Measurements from ENCODE around the gene PLA2G7. TPM values are rescaled to one million over a fixed set of nuclear protein-coding genes. Genes with fewer than 3 reads are reported as not detected.

The PLA2G7 gene
- total RNA-seq, 3 donors from 2014 or later (not counting 1 experiment from before 2014, with no cell fraction given), result 1.1 TPM; not detected in 2

- H3K4me3 ChIP-seq (ENCODE audit: low read length), result no peak overlapping the region
- Mint-ChIP-seq H3K4me1 (no peaks in the 10 kb centered on the region), H3K9me3 (peaks cover 0 to 2% of the 10 kb centered on the region in 2 donors), H3K36me3 (no peaks in the 10 kb centered on the region), H3K27me3 (ENCODE audit: low read depth in 2 of 2) (peaks cover 9 to 21% of the 10 kb centered on the region in 2 donors), H3K4me3 (no peak overlapping the region), H3K27ac (no peak overlapping the region)
- ATAC-seq (no peak), DNase-seq (no peak)
- WGBS (ENCODE audit: insufficient coverage), result 38% methylated on average over 1 of the region's 2 CpGs
- H3K9me3 ChIP-seq (ENCODE audit: control insufficient read depth, insufficient read depth, low read length), result no peaks in the 10 kb centered on the region
- no peak overlapping the region for H3K27ac ChIP-seq (ENCODE audit: low read length)
- intact Hi-C loops (cut with micrococcal nuclease), result no loop called here
- H3K36me3 ChIP-seq (ENCODE audit: control insufficient read depth, insufficient read depth, low read length), result no peaks in the 10 kb centered on the region
- TF ChIP-seq CTCF (IDR thresholded peaks at IDR 0.05), result no peak
- H3K27me3 ChIP-seq (ENCODE audit: control insufficient read depth, insufficient read depth, low read length), result peaks cover 6% of the 10 kb centered on the region
- no peaks in the 10 kb centered on the region for H3K4me1 ChIP-seq (ENCODE audit: control insufficient read depth, insufficient read depth, low read length)
Observed at GRCh38 chr6:46706464-46706863, 28.7 kb downstream of the PLA2G7 start.

GRCh38 chr6:46704562-46704961 lies 30.6 kb downstream of the PLA2G7 start:
- no peaks in the 10 kb centered on the region for H3K36me3 ChIP-seq (ENCODE audit: control insufficient read depth, insufficient read depth, low read length)
- no peak for TF ChIP-seq CTCF (IDR thresholded peaks at IDR 0.05)
- Mint-ChIP-seq H3K27ac (no peak overlapping the region), H3K4me1 (no peaks in the 10 kb centered on the region), H3K4me3 (no peak overlapping the region), H3K36me3 (no peaks in the 10 kb centered on the region), H3K9me3 (peaks cover 0 to 2% of the 10 kb centered on the region in 2 donors), H3K27me3 (ENCODE audit: low read depth in 2 of 2) (peaks cover 5 to 21% of the 10 kb centered on the region in 2 donors)
- DNase-seq (no peak), ATAC-seq (no peak)
- H3K4me1 ChIP-seq (ENCODE audit: control insufficient read depth, insufficient read depth, low read length), result no peaks in the 10 kb centered on the region
- no peak overlapping the region for H3K27ac ChIP-seq (ENCODE audit: low read length)
- WGBS (ENCODE audit: insufficient coverage), result 0% methylated on average over 3 of the region's 3 CpGs
- no peaks in the 10 kb centered on the region for H3K9me3 ChIP-seq (ENCODE audit: control insufficient read depth, insufficient read depth, low read length)
- intact Hi-C loops (cut with micrococcal nuclease), result no loop called here
- H3K4me3 ChIP-seq (ENCODE audit: low read length), result no peak overlapping the region
- H3K27me3 ChIP-seq (ENCODE audit: control insufficient read depth, insufficient read depth, low read length), result peaks cover 9% of the 10 kb centered on the region

GRCh38 chr6:46699970-46700369 lies 35.2 kb downstream of the PLA2G7 start:
- intact Hi-C loops (cut with micrococcal nuclease), result no loop called here
- no peaks in the 10 kb centered on the region for H3K4me1 ChIP-seq (ENCODE audit: control insufficient read depth, insufficient read depth, low read length)
- no CpG with 5 or more reads among the region's 1 CpG for WGBS (ENCODE audit: insufficient coverage)
- no peaks in the 10 kb centered on the region for H3K36me3 ChIP-seq (ENCODE audit: control insufficient read depth, insufficient read depth, low read length)
- H3K27me3 Mint-ChIP-seq (ENCODE audit: low read depth in 2 of 2), result peaks cover 15 to 31% of the 10 kb centered on the region in 2 donors
- H3K9me3 ChIP-seq (ENCODE audit: control insufficient read depth, insufficient read depth, low read length), result no peaks in the 10 kb centered on the region
- H3K27ac Mint-ChIP-seq, result no peak overlapping the region
- no peak overlapping the region for H3K27ac ChIP-seq (ENCODE audit: low read length)
- no peak overlapping the region for H3K4me3 ChIP-seq (ENCODE audit: low read length)
- H3K27me3 ChIP-seq (ENCODE audit: control insufficient read depth, insufficient read depth, low read length), result peaks cover 9% of the 10 kb centered on the region
- H3K9me3 Mint-ChIP-seq, result no peaks in the 10 kb centered on the region
- H3K36me3 Mint-ChIP-seq, result no peaks in the 10 kb centered on the region
- ATAC-seq (no peak), DNase-seq (no peak)
- no peak for TF ChIP-seq CTCF (IDR thresholded peaks at IDR 0.05)
- H3K4me3 Mint-ChIP-seq, result no peak overlapping the region
- H3K4me1 Mint-ChIP-seq, result no peaks in the 10 kb centered on the region

- Mint-ChIP-seq H3K4me1 (no peaks in the 10 kb centered on the region), H3K4me3 (no peak overlapping the region), H3K36me3 (no peaks in the 10 kb centered on the region), H3K9me3 (no peaks in the 10 kb centered on the region), H3K27ac (no peak overlapping the region), H3K27me3 (ENCODE audit: low read depth in 2 of 2) (peaks cover 11 to 24% of the 10 kb centered on the region in 2 donors)
- no peak overlapping the region for H3K4me3 ChIP-seq (ENCODE audit: low read length)
- ATAC-seq, result no peak
- no peak for DNase-seq
- intact Hi-C loops (cut with micrococcal nuclease), result no loop called here
- no peaks in the 10 kb centered on the region for H3K4me1 ChIP-seq (ENCODE audit: control insufficient read depth, insufficient read depth, low read length)
- no peaks in the 10 kb centered on the region for H3K27me3 ChIP-seq (ENCODE audit: control insufficient read depth, insufficient read depth, low read length)
- H3K36me3 ChIP-seq (ENCODE audit: control insufficient read depth, insufficient read depth, low read length), result no peaks in the 10 kb centered on the region
- WGBS (ENCODE audit: insufficient coverage), result no CpG with 5 or more reads among the region's 1 CpG
- H3K9me3 ChIP-seq (ENCODE audit: control insufficient read depth, insufficient read depth, low read length), result no peaks in the 10 kb centered on the region
- H3K27ac ChIP-seq (ENCODE audit: low read length), result no peak overlapping the region
- TF ChIP-seq CTCF (IDR thresholded peaks at IDR 0.05), result no peak
Observed at GRCh38 chr6:46690911-46691451, 44.2 kb downstream of the PLA2G7 start.
